ENCODE measurements around the gene SLIT3.

The SLIT3 gene

GRCh38 chr5:168878135-168878745 lies 422.7 kb downstream of the SLIT3 start:
- no peak for DNase-seq

GRCh38 chr5:168877132-168877892 lies 423.6 kb downstream of the SLIT3 start:
- DNase-seq = no peak

GRCh38 chr5:168876419-168876818 lies 424.5 kb downstream of the SLIT3 start:
- no peak for DNase-seq

GRCh38 chr5:168875832-168876231 lies 425.1 kb downstream of the SLIT3 start:
- no peak for DNase-seq

GRCh38 chr5:168874713-168875380 lies 426.1 kb downstream of the SLIT3 start:
- no peak for DNase-seq

GRCh38 chr5:168872246-168872645 lies 428.7 kb downstream of the SLIT3 start:
- no peak for DNase-seq

GRCh38 chr5:168870910-168871309 lies 430.0 kb downstream of the SLIT3 start:
- DNase-seq = no peak

- DNase-seq = no peak
Observed at GRCh38 chr5:168869615-168870227, 431.2 kb downstream of the SLIT3 start.

- DNase-seq = no peak
Observed at GRCh38 chr5:168867241-168867640, 433.7 kb downstream of the SLIT3 start.

GRCh38 chr5:168865968-168866367 lies 435.0 kb downstream of the SLIT3 start:
- DNase-seq = no peak

GRCh38 chr5:168863021-168863420 lies 437.9 kb downstream of the SLIT3 start:
- no peak for DNase-seq

GRCh38 chr5:168860503-168860902 lies 440.4 kb downstream of the SLIT3 start:
- DNase-seq = no peak

- no peak for DNase-seq
Observed at GRCh38 chr5:168860081-168860480, 440.9 kb downstream of the SLIT3 start.

GRCh38 chr5:168859471-168859870 lies 441.5 kb downstream of the SLIT3 start:
- no peak for DNase-seq

GRCh38 chr5:168858994-168859393 lies 441.9 kb downstream of the SLIT3 start:
- DNase-seq = no peak

GRCh38 chr5:168858371-168858770 lies 442.6 kb downstream of the SLIT3 start:
- no peak for DNase-seq

GRCh38 chr5:168853972-168854371 lies 447.0 kb downstream of the SLIT3 start:
- no peak for DNase-seq

GRCh38 chr5:168852329-168852728 lies 448.6 kb downstream of the SLIT3 start:
- no peak for DNase-seq

- no peak for DNase-seq
Observed at GRCh38 chr5:168851902-168852321, 449.0 kb downstream of the SLIT3 start.

GRCh38 chr5:168850683-168851082 lies 450.3 kb downstream of the SLIT3 start:
- no peak for DNase-seq

GRCh38 chr5:168848569-168848968 lies 452.4 kb downstream of the SLIT3 start:
- DNase-seq = no peak

GRCh38 chr5:168847511-168848073 lies 453.3 kb downstream of the SLIT3 start:
- DNase-seq = no peak

- DNase-seq = no peak
Observed at GRCh38 chr5:168844922-168845296, 456.0 kb downstream of the SLIT3 start.
